ENCODE results near the gene SPARC. TPM values are rescaled to one million over a fixed set of nuclear protein-coding genes. Genes with fewer than 3 reads are reported as not detected.
"Not testable (repeated sequence)": the region's sequence is repeated elsewhere in the genome, so short reads cannot be mapped to it uniquely, and the experiment has no call there.

SPARC gene
- total and polyA plus RNA-seq, 4 donors: 145 to 1,186 (median 918) TPM

- Histone ChIP-seq H3K4me1 (ENCODE audit: control insufficient read depth in 5 of 5, insufficient read depth in 5 of 5, low read length in 5 of 5) (no peaks in the 10 kb centered on the region), H3K27me3 (ENCODE audit: control insufficient read depth in 3 of 3, insufficient read depth in 3 of 3, low read length in 2 of 3) (no peaks in the 10 kb centered on the region), H3K4me3 (no peak overlapping the region), H3K9ac (ENCODE audit: insufficient read depth in 1 of 2, low read length in 2 of 2) (no peak overlapping the region), H3K27ac (ENCODE audit: low read depth in 1 of 2, low read length in 1 of 2) (no peak overlapping the region), H3K9me3 (ENCODE audit: control insufficient read depth in 4 of 4, insufficient read depth in 3 of 4, low read length in 3 of 4) (peaks cover 0 to 2% (median under 1%) of the 10 kb centered on the region in 4 donors), H3K36me3 (ENCODE audit: control insufficient read depth in 4 of 4, insufficient read depth in 4 of 4, low read length in 4 of 4) (peaks cover 0 to 2% (median 0%) of the 10 kb centered on the region in 4 donors)
- TF ChIP-seq, protein P1, sequence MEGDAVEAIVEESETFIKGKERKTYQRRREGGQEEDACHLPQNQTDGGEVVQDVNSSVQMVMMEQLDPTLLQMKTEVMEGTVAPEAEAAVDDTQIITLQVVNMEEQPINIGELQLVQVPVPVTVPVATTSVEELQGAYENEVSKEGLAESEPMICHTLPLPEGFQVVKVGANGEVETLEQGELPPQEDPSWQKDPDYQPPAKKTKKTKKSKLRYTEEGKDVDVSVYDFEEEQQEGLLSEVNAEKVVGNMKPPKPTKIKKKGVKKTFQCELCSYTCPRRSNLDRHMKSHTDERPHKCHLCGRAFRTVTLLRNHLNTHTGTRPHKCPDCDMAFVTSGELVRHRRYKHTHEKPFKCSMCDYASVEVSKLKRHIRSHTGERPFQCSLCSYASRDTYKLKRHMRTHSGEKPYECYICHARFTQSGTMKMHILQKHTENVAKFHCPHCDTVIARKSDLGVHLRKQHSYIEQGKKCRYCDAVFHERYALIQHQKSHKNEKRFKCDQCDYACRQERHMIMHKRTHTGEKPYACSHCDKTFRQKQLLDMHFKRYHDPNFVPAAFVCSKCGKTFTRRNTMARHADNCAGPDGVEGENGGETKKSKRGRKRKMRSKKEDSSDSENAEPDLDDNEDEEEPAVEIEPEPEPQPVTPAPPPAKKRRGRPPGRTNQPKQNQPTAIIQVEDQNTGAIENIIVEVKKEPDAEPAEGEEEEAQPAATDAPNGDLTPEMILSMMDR (IDR thresholded peaks at IDR 0.05; ENCODE audit: control extremely low read depth, extremely low read depth): no peak
- WGBS, 2 donors: 95 to 97% methylated on average over 9 of the region's 9 CpGs
- no peak for DNase-seq
- ATAC-seq (ENCODE audit: insufficient read depth, low FRiP score): no peak
Measured at GRCh38 chr5:151733358-151734063, 46.8 kb upstream of the SPARC start.

DNA sequence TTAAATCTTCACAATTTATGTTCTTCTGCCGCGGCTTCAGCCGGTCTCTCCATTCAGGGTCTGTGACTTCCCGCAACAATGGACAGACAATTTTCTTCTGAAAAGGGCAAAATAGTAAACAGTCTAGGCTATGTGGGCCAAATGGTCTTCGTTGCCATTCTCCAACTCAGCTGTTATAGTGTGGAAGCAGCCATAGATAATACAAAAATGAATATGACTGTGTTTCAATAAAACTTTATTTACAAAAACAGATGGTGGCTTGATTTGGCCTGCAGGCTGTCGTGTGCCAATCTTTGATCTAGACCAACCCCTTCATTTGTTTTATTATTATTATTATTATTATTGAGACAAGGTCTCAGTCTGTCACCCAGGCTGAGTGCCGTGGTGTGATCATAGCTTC lies 43.7 kb upstream of the SPARC start:
- Histone ChIP-seq H3K4me1 (ENCODE audit: control insufficient read depth in 5 of 5, insufficient read depth in 5 of 5, low read length in 5 of 5) (no peaks in the 10 kb centered on the region), H3K36me3 (ENCODE audit: control insufficient read depth in 4 of 4, insufficient read depth in 4 of 4, low read length in 4 of 4) (no peaks in the 10 kb centered on the region), H3K9ac (ENCODE audit: insufficient read depth in 1 of 2, low read length in 2 of 2) (no peak overlapping the region), H3K27ac (ENCODE audit: low read depth in 1 of 2, low read length in 1 of 2) (no peak overlapping the region), H3K27me3 (ENCODE audit: control insufficient read depth in 3 of 3, insufficient read depth in 3 of 3, low read length in 2 of 3) (no peaks in the 10 kb centered on the region), H3K4me3 (no peak overlapping the region), H3K9me3 (ENCODE audit: control insufficient read depth in 4 of 4, insufficient read depth in 3 of 4, low read length in 3 of 4) (peaks cover 0 to 2% (median under 1%) of the 10 kb centered on the region in 4 donors)
- TF ChIP-seq, protein P1 (IDR thresholded peaks at IDR 0.05; ENCODE audit: control extremely low read depth, extremely low read depth): no peak
- ATAC-seq (ENCODE audit: insufficient read depth, low FRiP score) (no peak), DNase-seq (no peak)
- WGBS, 2 donors: 89 to 92% methylated on average over 7 of the region's 7 CpGs

DNA sequence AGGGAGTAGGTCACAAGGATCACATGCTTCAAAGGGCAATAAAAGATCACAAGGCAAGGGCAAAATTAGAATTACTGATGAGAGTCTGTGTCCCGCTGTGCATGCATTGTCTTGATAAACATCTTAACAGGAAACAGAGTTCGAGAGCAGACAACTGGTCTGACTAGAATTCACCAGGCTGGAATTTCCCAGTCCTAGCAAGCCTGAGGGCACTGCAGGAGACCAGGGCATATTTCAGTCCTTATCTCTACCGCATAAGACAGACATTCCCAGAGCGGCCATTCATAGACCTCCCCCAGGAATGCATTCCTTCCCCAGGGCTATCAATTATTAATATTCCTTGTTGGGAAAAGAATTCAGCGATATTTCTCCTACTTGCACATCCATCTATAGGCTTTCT lies 42.9 kb upstream of the SPARC start:
- not testable (repeated sequence) for H3K27ac ChIP-seq (ENCODE audit: low read depth in 1 of 2, low read length in 1 of 2); H3K4me1 ChIP-seq (ENCODE audit: control insufficient read depth in 5 of 5, insufficient read depth in 5 of 5, low read length in 5 of 5); DNase-seq; H3K9ac ChIP-seq (ENCODE audit: insufficient read depth in 1 of 2, low read length in 2 of 2); ATAC-seq (ENCODE audit: insufficient read depth, low FRiP score); H3K9me3 ChIP-seq (ENCODE audit: control insufficient read depth in 4 of 4, insufficient read depth in 3 of 4, low read length in 3 of 4); H3K4me3 ChIP-seq; H3K36me3 ChIP-seq (ENCODE audit: control insufficient read depth in 4 of 4, insufficient read depth in 4 of 4, low read length in 4 of 4); H3K27me3 ChIP-seq (ENCODE audit: control insufficient read depth in 3 of 3, insufficient read depth in 3 of 3, low read length in 2 of 3)
- 74 to 83% methylated on average over 5 of the region's 5 CpGs for WGBS, 2 donors

DNA sequence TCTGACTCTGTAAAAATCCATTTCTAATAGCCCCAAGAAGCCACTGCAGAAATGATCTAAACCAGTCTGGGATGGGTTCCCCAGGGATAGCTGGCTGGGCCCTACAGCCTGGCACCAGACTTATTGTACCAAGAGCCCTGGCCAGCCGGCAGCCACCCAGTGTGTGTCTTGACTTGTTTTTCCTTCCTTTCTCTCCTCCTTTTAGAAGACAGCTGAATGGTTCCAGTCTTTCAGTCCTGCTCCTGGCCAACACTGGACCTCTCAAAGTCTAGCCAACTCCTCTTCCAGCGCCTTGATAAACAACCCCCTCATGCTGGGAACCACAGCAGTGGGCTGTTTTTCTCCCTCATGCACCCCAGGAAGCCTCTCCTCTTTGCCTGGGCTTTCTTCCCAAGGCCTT lies 37.6 kb upstream of the SPARC start:
- WGBS, 2 donors: 89 to 97% methylated on average over 2 of the region's 2 CpGs
- no peak for DNase-seq
- no peak overlapping the region for H3K27ac ChIP-seq (ENCODE audit: low read depth in 1 of 2, low read length in 1 of 2)

More for the DNA sequence above, 37.6 kb upstream of the SPARC start:
- no peak for ATAC-seq (ENCODE audit: insufficient read depth, low FRiP score)
- H3K4me3 ChIP-seq: no peak overlapping the region
- H3K9ac ChIP-seq (ENCODE audit: insufficient read depth in 1 of 2, low read length in 2 of 2): no peak overlapping the region
- H3K36me3 ChIP-seq (ENCODE audit: control insufficient read depth in 4 of 4, insufficient read depth in 4 of 4, low read length in 4 of 4): no peaks in the 10 kb centered on the region
- no peaks in the 10 kb centered on the region for H3K9me3 ChIP-seq (ENCODE audit: control insufficient read depth in 4 of 4, insufficient read depth in 3 of 4, low read length in 3 of 4)
- H3K4me1 ChIP-seq (ENCODE audit: control insufficient read depth in 5 of 5, insufficient read depth in 5 of 5, low read length in 5 of 5): peaks cover 0 to 1% (median 0%) of the 10 kb centered on the region in 5 donors
- TF ChIP-seq, protein P1 (IDR thresholded peaks at IDR 0.05; ENCODE audit: control extremely low read depth, extremely low read depth): no peak
- no peaks in the 10 kb centered on the region for H3K27me3 ChIP-seq (ENCODE audit: control insufficient read depth in 3 of 3, insufficient read depth in 3 of 3, low read length in 2 of 3)

Data from lung (tissue), 12 donors.